ENCODE data around the gene MAP3K14.

MAP3K14 gene

DNA sequence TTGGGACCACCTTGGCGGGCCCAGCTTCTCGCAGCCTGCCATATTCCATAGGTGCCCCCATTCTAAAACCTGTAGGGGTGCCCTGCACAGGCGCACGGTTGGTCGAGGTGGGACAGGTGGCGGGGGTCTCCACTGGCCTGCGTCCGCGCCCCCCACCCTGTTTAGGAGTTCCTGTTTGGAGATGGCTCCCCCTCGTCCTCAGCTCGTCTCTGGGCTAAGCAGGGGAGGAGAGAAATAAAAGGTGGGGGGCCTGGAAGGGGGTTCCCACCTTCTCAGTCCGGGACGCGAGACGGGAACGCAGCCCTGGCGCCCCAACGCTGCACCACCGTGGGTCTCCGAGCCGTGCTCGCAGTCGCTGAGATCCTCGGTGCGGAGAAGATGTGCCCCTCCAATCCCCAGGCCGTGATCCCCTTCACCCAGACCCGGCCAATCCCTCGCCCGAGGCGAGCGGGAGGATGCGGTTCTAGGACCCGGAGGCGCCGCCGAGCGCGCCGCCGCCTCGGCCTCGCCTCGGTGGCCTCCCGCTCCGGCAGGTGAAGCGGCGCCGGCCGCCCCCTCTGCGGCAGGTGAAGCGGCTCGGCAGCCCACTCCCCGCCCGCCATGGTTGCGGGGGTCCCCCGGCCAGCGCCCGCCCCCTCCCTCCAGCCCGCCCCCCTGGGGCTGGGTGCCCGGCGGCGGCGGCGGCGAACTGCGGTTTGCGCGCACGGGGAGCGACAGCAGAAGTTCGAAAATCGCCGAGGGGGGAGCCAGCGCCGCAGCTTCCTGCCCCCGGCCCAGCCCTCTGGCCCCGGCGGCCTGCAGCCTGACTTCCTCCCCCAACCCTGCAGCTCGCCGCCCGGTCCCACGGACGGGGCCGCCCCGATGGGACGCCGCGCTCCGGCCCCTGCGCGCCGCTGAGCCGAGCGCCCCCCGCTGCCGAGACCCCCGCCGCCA is 95.5 kb downstream of the MAP3K14 start, which contains the start of gene FMNL1:
Gene FMNL1, plus strand, starts transcription at position 805 of the 933 bp plus-strand sequence. CDS start 240 bp downstream, outside the sequence.
- TF ChIP-seq ZBTB7A (IDR thresholded peaks at IDR 0.05; ENCODE audit: low read depth) (no peak; the same call in none of the 2 replicates), RAD21 (IDR thresholded peaks at IDR 0.05; ENCODE audit: low read depth) (no peak), CEBPB (IDR thresholded peaks at IDR 0.05) (no peak), TEAD4 (IDR thresholded peaks at IDR 0.05) (no peak), NFIC (IDR thresholded peaks at IDR 0.05) (no peak), MAX (IDR thresholded peaks at IDR 0.05) (0 out of 2 replicates have a peak, but pooled peaks have one; percentile 25)

DNA sequence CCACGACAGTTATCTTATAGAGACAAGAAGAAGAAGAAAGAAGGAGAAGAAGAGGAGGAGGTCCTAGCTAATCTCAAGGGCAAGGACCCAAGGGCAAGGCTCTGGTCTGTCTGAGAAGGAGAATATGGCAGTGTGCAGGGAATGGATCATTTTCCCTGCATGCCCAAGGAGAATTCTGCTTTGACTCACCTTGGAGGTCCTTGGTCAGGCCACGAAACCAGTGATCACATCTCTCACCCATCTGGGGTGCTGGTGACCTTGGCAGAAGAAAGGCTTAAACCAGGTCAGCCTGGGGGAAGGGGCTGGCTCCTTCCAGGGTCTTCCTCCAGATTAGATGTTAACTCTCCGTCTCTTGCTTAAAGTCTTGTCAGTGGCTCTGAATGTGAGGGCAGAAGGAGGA is 96.7 kb downstream of the MAP3K14 start:
- TF ChIP-seq CEBPB (IDR thresholded peaks at IDR 0.05) (no peak), EGR1 (IDR thresholded peaks at IDR 0.05) (no peak), USF1 (IDR thresholded peaks at IDR 0.05) (no peak), TCF12 (IDR thresholded peaks at IDR 0.05; ENCODE audit: low read depth) (no peak), REST (IDR thresholded peaks at IDR 0.05; ENCODE audit: low read depth) (no peak), FOXM1 (IDR thresholded peaks at IDR 0.05; ENCODE audit: borderline replicate concordance, low read depth) (no peak), RAD21 (IDR thresholded peaks at IDR 0.05; ENCODE audit: low read depth) (no peak), ZBTB7A (IDR thresholded peaks at IDR 0.05; ENCODE audit: low read depth) (no peak), MAX (IDR thresholded peaks at IDR 0.05) (no peak), NFIC (IDR thresholded peaks at IDR 0.05) (no peak), TAF1 (IDR thresholded peaks at IDR 0.05; ENCODE audit: low read depth) (no peak), YY1 (IDR thresholded peaks at IDR 0.05; ENCODE audit: low read depth) (no peak), TEAD4 (IDR thresholded peaks at IDR 0.05) (no peak), EP300 (IDR thresholded peaks at IDR 0.05; ENCODE audit: borderline replicate concordance) (no peak), CREB1 (IDR thresholded peaks at IDR 0.05; ENCODE audit: low read depth) (no peak)

- no peak for TF ChIP-seq ZBTB7A (IDR thresholded peaks at IDR 0.05; ENCODE audit: low read depth)
- TF ChIP-seq CREB1 (IDR thresholded peaks at IDR 0.05; ENCODE audit: low read depth) = no peak
- TF ChIP-seq RAD21 (IDR thresholded peaks at IDR 0.05; ENCODE audit: low read depth) = peak; percentile 94
- TF ChIP-seq TEAD4 (IDR thresholded peaks at IDR 0.05) = no peak
- TF ChIP-seq REST (IDR thresholded peaks at IDR 0.05; ENCODE audit: low read depth) = no peak
- TF ChIP-seq EGR1 (IDR thresholded peaks at IDR 0.05) = no peak
- TF ChIP-seq NFIC (IDR thresholded peaks at IDR 0.05) = no peak
- no peak for TF ChIP-seq USF1 (IDR thresholded peaks at IDR 0.05)
These were observed 97.7 kb downstream of the MAP3K14 start for GRCh38 chr17:45218895-45219661.

Data from Ishikawa (cell line).